Measurements from ENCODE around the gene GRB10. TPM values are rescaled to one million over a fixed set of nuclear protein-coding genes. Genes with fewer than 3 reads are reported as not detected.

The GRB10 gene
- total RNA-seq, 4 donors from 2014 or later, result 28.5 to 58.0 (median 53.0) TPM

DNA sequence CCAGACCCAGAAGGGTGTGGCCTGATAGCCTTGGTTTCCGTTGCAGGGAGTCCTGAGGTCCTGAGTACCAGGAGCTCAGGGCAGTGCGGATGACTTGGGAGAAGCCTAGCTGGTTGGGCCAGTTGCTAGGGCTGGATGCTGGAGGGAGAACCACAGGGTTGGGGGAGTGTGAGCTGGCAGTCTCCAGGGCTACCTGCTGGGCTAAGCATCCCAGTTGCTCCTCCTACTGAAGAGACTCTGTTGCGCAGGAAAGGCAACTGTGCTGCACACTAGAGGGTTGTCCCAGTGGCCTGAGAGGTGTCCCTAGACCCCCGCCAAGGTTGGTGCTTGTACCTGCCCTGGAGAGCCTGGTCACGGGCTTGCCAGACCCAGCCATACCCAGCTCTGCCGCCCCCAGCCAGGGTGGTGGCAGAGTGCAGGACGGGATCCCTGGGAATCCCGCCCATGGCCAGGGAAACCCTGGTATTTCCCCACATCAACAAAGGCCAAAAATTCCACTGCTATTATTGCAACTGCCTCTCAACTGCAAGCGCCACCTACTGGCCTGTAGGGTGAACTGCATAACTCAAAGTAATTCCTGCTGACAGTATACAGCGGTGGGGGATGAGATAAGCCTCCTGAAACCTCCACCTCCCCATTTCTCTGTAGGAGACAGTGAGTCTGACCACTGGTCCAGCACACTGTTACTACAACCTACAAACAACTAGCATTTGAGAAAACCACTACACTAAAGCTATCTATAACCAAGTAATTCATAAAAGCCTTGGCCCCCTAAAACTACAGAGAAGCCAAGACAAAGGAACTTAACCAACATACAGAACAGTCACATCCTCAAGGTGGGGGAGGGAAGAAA, 149.9 kb downstream of the GRB10 start:
- Histone ChIP-seq H3K9me3 (no peaks in the 10 kb centered on the region), H3K27me3 (no peaks in the 10 kb centered on the region), H3K4me1 (peaks cover 0 to 40% (median 0%) of the 10 kb centered on the region in 3 donors), H3K4me3 (no peak overlapping the region), H3K27ac (no peak overlapping the region), H3K36me3 (no peaks in the 10 kb centered on the region)
- ATAC-seq, result peak; percentile 19
- 58% methylated on average over 3 of the region's 10 CpGs; no CpG with 5 or more reads in 1 of the 2 donors for WGBS, 2 donors (ENCODE audit: low coverage in 1 of 2)
- TF ChIP-seq, protein P1, sequence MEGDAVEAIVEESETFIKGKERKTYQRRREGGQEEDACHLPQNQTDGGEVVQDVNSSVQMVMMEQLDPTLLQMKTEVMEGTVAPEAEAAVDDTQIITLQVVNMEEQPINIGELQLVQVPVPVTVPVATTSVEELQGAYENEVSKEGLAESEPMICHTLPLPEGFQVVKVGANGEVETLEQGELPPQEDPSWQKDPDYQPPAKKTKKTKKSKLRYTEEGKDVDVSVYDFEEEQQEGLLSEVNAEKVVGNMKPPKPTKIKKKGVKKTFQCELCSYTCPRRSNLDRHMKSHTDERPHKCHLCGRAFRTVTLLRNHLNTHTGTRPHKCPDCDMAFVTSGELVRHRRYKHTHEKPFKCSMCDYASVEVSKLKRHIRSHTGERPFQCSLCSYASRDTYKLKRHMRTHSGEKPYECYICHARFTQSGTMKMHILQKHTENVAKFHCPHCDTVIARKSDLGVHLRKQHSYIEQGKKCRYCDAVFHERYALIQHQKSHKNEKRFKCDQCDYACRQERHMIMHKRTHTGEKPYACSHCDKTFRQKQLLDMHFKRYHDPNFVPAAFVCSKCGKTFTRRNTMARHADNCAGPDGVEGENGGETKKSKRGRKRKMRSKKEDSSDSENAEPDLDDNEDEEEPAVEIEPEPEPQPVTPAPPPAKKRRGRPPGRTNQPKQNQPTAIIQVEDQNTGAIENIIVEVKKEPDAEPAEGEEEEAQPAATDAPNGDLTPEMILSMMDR (IDR thresholded peaks at IDR 0.05), result peak; percentile 53 to 68 (median 66)
- TF ChIP-seq POLR2A (IDR thresholded peaks at IDR 0.05), result no peak

DNA sequence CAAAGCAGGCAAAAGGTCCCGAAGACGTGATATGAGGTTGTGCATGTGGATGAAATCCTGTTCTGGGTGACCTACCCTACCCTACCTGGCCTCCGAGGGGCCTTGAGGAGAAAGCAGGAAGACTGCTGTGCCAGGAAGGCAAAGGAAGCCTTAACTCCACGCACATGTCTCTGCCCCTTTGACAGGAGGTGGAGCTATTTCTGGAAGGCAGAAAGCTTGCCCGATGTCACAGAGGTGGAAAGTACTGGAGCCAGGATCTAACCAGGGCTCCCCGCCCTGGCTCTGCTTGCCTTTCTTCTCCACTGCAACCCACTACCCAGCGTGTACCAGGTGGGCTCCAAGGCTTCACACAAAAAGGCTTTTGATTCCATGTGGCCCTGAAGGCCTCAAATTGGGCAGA, 151.1 kb downstream of the GRB10 start:
- Histone ChIP-seq H3K4me1 (peaks cover 0 to 40% (median 0%) of the 10 kb centered on the region in 3 donors), H3K4me3 (no peak overlapping the region), H3K27me3 (no peaks in the 10 kb centered on the region), H3K27ac (no peak overlapping the region), H3K36me3 (peaks cover 0 to 5% of the 10 kb centered on the region in 2 donors), H3K9me3 (no peaks in the 10 kb centered on the region)
- WGBS, 2 donors (ENCODE audit: low coverage in 1 of 2), result 81% methylated on average over 6 of the region's 7 CpGs; no CpG with 5 or more reads in 1 of the 2 donors
- TF ChIP-seq, protein P1 (IDR thresholded peaks at IDR 0.05), result no peak
- TF ChIP-seq POLR2AphosphoS5 (IDR thresholded peaks at IDR 0.05) (no peak), POLR2A (IDR thresholded peaks at IDR 0.05) (no peak), EP300 (IDR thresholded peaks at IDR 0.05) (no peak)
- no peak for ATAC-seq

DNA sequence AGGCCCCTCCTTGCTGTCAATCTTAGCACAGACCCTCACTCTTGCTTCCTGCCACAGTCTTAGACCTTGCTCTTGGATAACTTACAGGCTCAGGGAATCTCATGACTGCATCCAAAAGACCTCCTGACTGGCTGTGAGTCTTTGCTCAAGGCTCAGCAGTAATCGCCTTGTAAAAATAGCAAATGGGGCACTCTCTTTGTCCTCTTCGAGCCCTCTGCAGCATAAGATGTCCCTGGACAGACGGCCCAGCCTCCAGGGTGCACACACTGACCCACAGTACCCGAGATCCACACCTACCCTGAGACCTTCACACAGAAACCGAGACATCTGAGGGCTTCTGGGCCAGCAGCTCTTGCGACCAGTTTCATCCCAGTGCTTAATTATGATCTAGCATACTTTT, 151.6 kb downstream of the GRB10 start:
- H3K4me3 ChIP-seq, result no peak overlapping the region
- TF ChIP-seq EP300 (IDR thresholded peaks at IDR 0.05) (no peak), POLR2A (IDR thresholded peaks at IDR 0.05) (no peak), POLR2AphosphoS5 (IDR thresholded peaks at IDR 0.05) (no peak)
- TF ChIP-seq, protein P1 (IDR thresholded peaks at IDR 0.05), result no peak
- H3K27ac ChIP-seq, result no peak overlapping the region
- H3K4me1 ChIP-seq, result peaks cover 0 to 40% (median 0%) of the 10 kb centered on the region in 3 donors
- 79 to 100% methylated on average over 1 to 5 of the region's 6 CpGs for WGBS, 2 donors (ENCODE audit: low coverage in 1 of 2)
- H3K36me3 ChIP-seq, result peaks cover 0 to 11% of the 10 kb centered on the region in 2 donors
- no peaks in the 10 kb centered on the region for H3K9me3 ChIP-seq
- H3K27me3 ChIP-seq, result no peaks in the 10 kb centered on the region
- no peak for ATAC-seq

GRCh38 chr7:50629238-50629901, 153.3 kb downstream of the GRB10 start:
- no peaks in the 10 kb centered on the region for H3K9me3 ChIP-seq
- H3K27me3 ChIP-seq, result no peaks in the 10 kb centered on the region
- no peak overlapping the region for H3K27ac ChIP-seq
- WGBS, 2 donors (ENCODE audit: low coverage in 1 of 2), result 86 to 90% methylated on average over 4 to 5 of the region's 10 CpGs
- no peak overlapping the region for H3K4me3 ChIP-seq
- H3K4me1 ChIP-seq, result peaks cover 0 to 40% (median 0%) of the 10 kb centered on the region in 3 donors
- peaks cover 0 to 22% of the 10 kb centered on the region in 2 donors for H3K36me3 ChIP-seq
- TF ChIP-seq POLR2A (IDR thresholded peaks at IDR 0.05) (no peak), POLR2AphosphoS5 (IDR thresholded peaks at IDR 0.05) (no peak), EP300 (IDR thresholded peaks at IDR 0.05) (no peak)
- TF ChIP-seq, protein P1 (IDR thresholded peaks at IDR 0.05), result no peak
- ATAC-seq, result no peak

Measured in gastroesophageal sphincter (tissue), 4 donors.